CD4-positive, alpha-beta memory T cell (primary cell): ENCODE results near the gene ABCC10. TPM values are rescaled to one million over a fixed set of nuclear protein-coding genes. Genes with fewer than 3 reads are reported as not detected.
"Not testable (repeated sequence)": the region's sequence is repeated elsewhere in the genome, so short reads cannot be mapped to it uniquely, and the experiment has no call there.

ENCODE experiments used
- CTCF ChIA-PET: fragments of 350-600 bp; sonication (Branson Sonifier 250); formaldehyde crosslinking; loops from one replicate; lab custom pipeline; 2021; ENCODE audit warnings: inconsistent platforms; ENCODE audit not compliant: partially characterized antibody; lab: Charles Lee
- POLR2A ChIA-PET: fragments of 350-600 bp; sonication (Branson Sonifier 250); formaldehyde crosslinking; loops from one replicate; lab custom pipeline; 2021; ENCODE audit not compliant: partially characterized antibody; lab: Charles Lee
- DNase-seq, 5 donors: peaks; one replicate each; pipeline versions ENCODE4 v3.0.0 to v3.0.0-alpha.2; 2020 to 2022; ENCODE audit warnings: mixed read lengths in 1 of 5
- H3K27ac ChIP-seq: one replicate; pipeline ENCODE4 v1.7.0; 2013; ENCODE audit warnings: low read depth, low read length
- H3K27me3 ChIP-seq: 2 replicates; pipeline ENCODE4 v1.7.0; 2013; ENCODE audit warnings: mild to moderate bottlenecking, low read length, moderate library complexity; ENCODE audit not compliant: insufficient read depth
- H3K36me3 ChIP-seq: 2 replicates; pipeline ENCODE4 v1.7.0; 2013; ENCODE audit warnings: mild to moderate bottlenecking, low read length, moderate library complexity; ENCODE audit not compliant: insufficient read depth
- H3K4me1 ChIP-seq: 2 replicates; pipeline ENCODE4 v1.7.0; 2013; ENCODE audit warnings: mild to moderate bottlenecking, low read length, moderate library complexity; ENCODE audit not compliant: insufficient read depth
- H3K4me3 ChIP-seq, 2 donors: one replicate each; pipeline ENCODE4 v1.7.0; 2013; ENCODE audit warnings: low read length in 2 of 2, mild to moderate bottlenecking in 1 of 2
- H3K9me3 ChIP-seq, 2 donors: one replicate each; pipeline ENCODE4 v1.7.0; 2013; ENCODE audit warnings: low read length in 2 of 2, control low read depth in 1 of 2; ENCODE audit not compliant: control insufficient read depth in 1 of 2
- H3K27ac Mint-ChIP-seq, 7 donors: one replicate each; pipeline ENCODE4 v1.8.0; 2020 to 2021; ENCODE audit warnings: mixed read lengths in 7 of 7, mild to moderate bottlenecking in 6 of 7, inconsistent platforms in 3 of 7, moderate library complexity in 3 of 7
- H3K27me3 Mint-ChIP-seq, 2 donors: one replicate each; pipeline ENCODE4 v1.8.0; 2020 to 2021; ENCODE audit warnings: mixed read lengths in 2 of 2
- H3K36me3 Mint-ChIP-seq, 2 donors: one replicate each; pipeline ENCODE4 v1.8.0; 2020 to 2021; ENCODE audit warnings: mixed read lengths in 2 of 2, inconsistent platforms in 1 of 2, mild to moderate bottlenecking in 1 of 2
- H3K4me1 Mint-ChIP-seq, 4 donors: one replicate each; pipeline ENCODE4 v1.8.0; 2020 to 2021; ENCODE audit warnings: mixed read lengths in 4 of 4, mild to moderate bottlenecking in 1 of 4
- H3K4me3 Mint-ChIP-seq, 8 donors: one replicate each; pipeline ENCODE4 v1.8.0; 2020 to 2021; ENCODE audit warnings: mixed read lengths in 8 of 8, mild to moderate bottlenecking in 7 of 8, moderate library complexity in 6 of 8, inconsistent platforms in 3 of 8
- H3K9me3 Mint-ChIP-seq, 8 donors: one replicate each; pipeline ENCODE4 v1.8.0; 2020 to 2021; ENCODE audit warnings: mixed read lengths in 8 of 8, mild to moderate bottlenecking in 5 of 8, inconsistent platforms in 3 of 8, moderate library complexity in 1 of 8
- intact Hi-C: fragments of 100-400 bp; cut with micrococcal nuclease; formaldehyde crosslinking; loops from one replicate; pipeline ENCODE4 v1.15.1; 2023
- polyA plus RNA-seq, 2 donors: library from polyadenylated mRNA; unstranded; fragments of 300-500 nt; fragmentation: Illumina TruSeq; gene quantifications; one replicate each; pipeline ENCODE4 v1.2.3, GENCODE V29; 2021
- total RNA-seq, 2 experiments: library from RNA; stranded (reverse); gene quantifications; one replicate each; pipeline ENCODE4 v1.2.3, GENCODE V29; 2021

ABCC10 gene
- total and polyA plus RNA-seq, 4 experiments from 2014 or later = 11.4 to 80.0 (median 47.4) TPM

DNA sequence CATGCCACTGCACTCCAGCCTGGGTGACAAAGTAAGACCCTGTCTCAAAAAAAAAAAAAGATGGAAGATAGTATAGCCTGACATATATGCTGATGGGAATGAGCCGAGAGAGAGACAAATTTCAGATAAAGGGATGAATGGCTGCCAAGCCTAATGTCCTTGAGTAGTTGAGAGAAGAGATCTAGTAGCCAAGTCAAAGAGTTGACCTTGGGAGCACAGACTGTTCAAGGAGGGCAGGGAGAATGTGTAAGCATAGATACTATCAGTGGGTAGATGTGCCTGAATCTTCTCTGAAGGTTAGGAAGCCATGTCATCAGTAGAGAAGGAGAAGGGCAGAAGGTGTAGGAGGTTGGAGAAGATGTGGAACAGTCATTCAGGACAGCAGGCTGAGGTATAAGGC, 20.0 kb upstream of the ABCC10 start:
- no peak for DNase-seq

GRCh38 chr6:43408259-43408658, 19.1 kb upstream of the ABCC10 start:
- no peaks in the 10 kb centered on the region for H3K9me3 ChIP-seq
- no peak for DNase-seq
- CTCF ChIA-PET = interaction anchor here (0.7 kb wide), 1 partner anchor 82 kb away, joined by 3 read pairs; no protein-coding TSS in a partner anchor
- peaks cover 0 to 3% (median 0%) of the 10 kb centered on the region in 8 donors for H3K9me3 Mint-ChIP-seq
- H3K4me1 Mint-ChIP-seq = no peaks in the 10 kb centered on the region
- no peak overlapping the region for H3K4me3 Mint-ChIP-seq
- POLR2A ChIA-PET = no interaction called here
- no peaks in the 10 kb centered on the region for H3K4me1 ChIP-seq
- no peak overlapping the region for H3K4me3 ChIP-seq
- no peak overlapping the region for H3K27ac ChIP-seq
- H3K27me3 Mint-ChIP-seq = peaks cover 10 to 14% of the 10 kb centered on the region in 2 donors
- intact Hi-C loops = no loop called here
- H3K27ac Mint-ChIP-seq = no peak overlapping the region
- H3K27me3 ChIP-seq = no peaks in the 10 kb centered on the region
- no peaks in the 10 kb centered on the region for H3K36me3 ChIP-seq
- peaks cover 0 to 4% of the 10 kb centered on the region in 2 donors for H3K36me3 Mint-ChIP-seq

More for the DNA sequence above, 20.0 kb upstream of the ABCC10 start:
- Mint-ChIP-seq H3K36me3 (peaks cover 0 to 4% of the 10 kb centered on the region in 2 donors), H3K4me1 (no peaks in the 10 kb centered on the region), H3K4me3 (no peak overlapping the region), H3K27ac (no peak overlapping the region), H3K27me3 (peaks cover 11 to 14% of the 10 kb centered on the region in 2 donors), H3K9me3 (peaks cover 0 to 2% (median 0%) of the 10 kb centered on the region in 8 donors)
- Histone ChIP-seq H3K36me3 (no peaks in the 10 kb centered on the region), H3K4me3 (no peak overlapping the region), H3K27me3 (no peaks in the 10 kb centered on the region), H3K27ac (no peak overlapping the region), H3K4me1 (no peaks in the 10 kb centered on the region), H3K9me3 (no peaks in the 10 kb centered on the region)
- intact Hi-C loops = no loop called here
- ChIA-PET POLR2A (no interaction called here), CTCF (interaction anchor here (0.7 kb wide), 1 partner anchor 83 kb away, joined by 3 read pairs; no protein-coding TSS in a partner anchor)

DNA sequence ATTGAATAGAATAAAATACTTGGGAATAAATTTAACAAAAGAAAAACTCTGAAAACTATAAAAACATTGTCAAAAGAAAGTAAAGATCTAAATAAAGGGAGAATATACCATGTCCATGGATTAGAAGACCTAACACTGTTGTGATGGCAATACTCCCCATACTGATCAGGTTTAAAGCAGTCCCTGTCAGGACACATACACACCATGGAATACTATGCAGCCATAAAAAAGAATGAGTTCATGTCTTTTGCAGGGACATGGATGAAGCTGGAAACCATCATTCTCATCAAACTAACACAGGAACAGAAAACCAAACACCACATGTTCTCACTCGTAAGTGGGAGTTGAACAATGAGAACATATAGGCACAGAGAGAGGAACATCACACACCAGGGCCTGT, 16.6 kb upstream of the ABCC10 start:
- H3K9me3 Mint-ChIP-seq, DNase-seq, H3K36me3 Mint-ChIP-seq, H3K27ac ChIP-seq, H3K4me3 Mint-ChIP-seq, intact Hi-C loops, H3K4me1 Mint-ChIP-seq, H3K27me3 ChIP-seq, H3K4me1 ChIP-seq, H3K27me3 Mint-ChIP-seq, H3K9me3 ChIP-seq, CTCF ChIA-PET, H3K4me3 ChIP-seq, POLR2A ChIA-PET, H3K36me3 ChIP-seq: not testable (repeated sequence)
- peak overlapping the region in 1 of 7 donors; percentile 6 for H3K27ac Mint-ChIP-seq

DNA sequence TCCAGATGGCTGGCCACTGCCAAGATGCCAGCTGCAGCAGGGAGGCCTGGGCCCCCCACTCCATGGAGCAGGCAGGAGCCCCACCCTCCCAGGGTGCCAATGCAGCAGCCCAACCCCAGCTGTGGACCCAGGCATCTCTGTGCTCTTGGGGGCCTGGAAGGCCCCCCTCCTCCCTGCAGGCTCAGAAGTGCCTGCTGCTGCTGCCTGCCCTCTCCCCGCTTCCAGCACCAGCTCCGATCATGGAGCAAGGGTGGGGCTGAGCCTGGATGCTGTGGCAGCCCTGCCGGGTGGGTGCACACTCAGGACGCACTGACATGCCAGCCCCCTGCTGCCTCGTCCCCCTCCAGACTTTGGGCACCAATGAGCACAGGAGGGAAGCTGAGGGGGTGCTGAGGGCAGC, 14.8 kb upstream of the ABCC10 start:
- H3K9me3 ChIP-seq = no peaks in the 10 kb centered on the region
- ChIA-PET CTCF (no interaction called here), POLR2A (no interaction called here)
- Mint-ChIP-seq H3K4me3 (no peak overlapping the region), H3K27ac (no peak overlapping the region), H3K36me3 (peaks cover 0 to 4% of the 10 kb centered on the region in 2 donors), H3K9me3 (peaks cover 0 to 1% (median 0%) of the 10 kb centered on the region in 8 donors), H3K4me1 (no peaks in the 10 kb centered on the region), H3K27me3 (peaks cover 5 to 8% of the 10 kb centered on the region in 2 donors)
- H3K4me1 ChIP-seq = no peaks in the 10 kb centered on the region
- intact Hi-C loops = no loop called here
- H3K36me3 ChIP-seq = no peaks in the 10 kb centered on the region
- no peak overlapping the region for H3K27ac ChIP-seq
- no peaks in the 10 kb centered on the region for H3K27me3 ChIP-seq
- DNase-seq = no peak
- H3K4me3 ChIP-seq = no peak overlapping the region

GRCh38 chr6:43413002-43413401, 14.3 kb upstream of the ABCC10 start:
- ChIA-PET CTCF (no interaction called here), POLR2A (no interaction called here)
- Histone ChIP-seq H3K27me3 (no peaks in the 10 kb centered on the region), H3K4me1 (no peaks in the 10 kb centered on the region), H3K36me3 (no peaks in the 10 kb centered on the region), H3K4me3 (no peak overlapping the region), H3K27ac (no peak overlapping the region), H3K9me3 (no peaks in the 10 kb centered on the region)
- Mint-ChIP-seq H3K9me3 (peaks cover 0 to 1% (median 0%) of the 10 kb centered on the region in 8 donors), H3K27me3 (peaks cover 4 to 8% of the 10 kb centered on the region in 2 donors), H3K27ac (no peak overlapping the region), H3K4me1 (no peaks in the 10 kb centered on the region), H3K4me3 (no peak overlapping the region), H3K36me3 (peaks cover 0 to 3% of the 10 kb centered on the region in 2 donors)
- DNase-seq = no peak
- intact Hi-C loops = no loop called here

DNA sequence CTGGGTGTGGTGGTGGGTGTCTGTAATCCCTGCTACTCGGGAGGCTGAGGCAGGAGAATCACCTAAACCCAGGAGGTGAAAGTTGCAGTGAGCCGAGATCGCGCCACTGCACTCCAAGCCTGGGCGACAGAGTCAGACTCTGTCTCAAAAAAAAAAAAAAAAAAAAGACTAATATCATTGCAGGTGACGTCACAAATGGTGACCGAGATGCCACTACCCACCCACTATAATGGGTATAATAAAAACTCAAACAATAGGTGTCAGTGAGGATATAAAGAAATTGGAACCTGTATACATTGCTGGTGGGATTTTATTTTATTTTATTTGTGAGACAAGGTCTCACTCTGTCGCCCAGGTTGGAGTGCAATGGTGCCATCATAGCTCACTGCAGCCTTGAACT, 12.1 kb upstream of the ABCC10 start:
- POLR2A ChIA-PET, H3K4me1 ChIP-seq, H3K36me3 Mint-ChIP-seq, H3K27me3 Mint-ChIP-seq, DNase-seq, H3K27ac Mint-ChIP-seq, H3K27ac ChIP-seq, H3K4me3 Mint-ChIP-seq, H3K4me1 Mint-ChIP-seq, H3K4me3 ChIP-seq, intact Hi-C loops, H3K27me3 ChIP-seq, H3K9me3 Mint-ChIP-seq, H3K9me3 ChIP-seq, H3K36me3 ChIP-seq: not testable (repeated sequence)
- CTCF ChIA-PET = interaction anchor here (1.2 kb wide), 1 partner anchor 91 kb away, joined by 4 read pairs; no protein-coding TSS in a partner anchor

- no peak overlapping the region for H3K27ac Mint-ChIP-seq
- Histone ChIP-seq H3K4me1 (no peaks in the 10 kb centered on the region), H3K4me3 (no peak overlapping the region), H3K9me3 (no peaks in the 10 kb centered on the region), H3K36me3 (no peaks in the 10 kb centered on the region), H3K27ac (no peak overlapping the region), H3K27me3 (no peaks in the 10 kb centered on the region)
- H3K4me1 Mint-ChIP-seq = no peaks in the 10 kb centered on the region
- H3K9me3 Mint-ChIP-seq = peaks cover 0 to 1% (median 0%) of the 10 kb centered on the region in 8 donors
- no peak for DNase-seq
- H3K27me3 Mint-ChIP-seq = peaks cover 0 to 4% of the 10 kb centered on the region in 2 donors
- intact Hi-C loops = no loop called here
- POLR2A ChIA-PET = no interaction called here
- CTCF ChIA-PET = no interaction called here
- no peaks in the 10 kb centered on the region for H3K36me3 Mint-ChIP-seq
- no peak overlapping the region for H3K4me3 Mint-ChIP-seq
Measured at GRCh38 chr6:43416935-43417334, 10.4 kb upstream of the ABCC10 start.
